Naive thymus-derived CD4-positive, alpha-beta T cell (primary cell): Measurements from ENCODE around the gene RELL1. TPM values are rescaled to one million over a fixed set of nuclear protein-coding genes. Genes with fewer than 3 reads are reported as not detected.

Source experiments
- ATAC-seq: fragments of 150-1000 bp; cut with Tn5 transposase; 2 replicates; pipeline ENCODE4 v1.10.0; 2021; ENCODE audit warnings: mild to moderate bottlenecking, moderate library complexity
- CTCF ChIA-PET: fragments of 350-600 bp; sonication (Branson Sonifier 250); formaldehyde crosslinking; loops from one replicate; lab custom pipeline; 2021; ENCODE audit warnings: antibody characterized with exemption; lab: Charles Lee
- POLR2A ChIA-PET: fragments of 350-600 bp; sonication (Branson Sonifier 250); formaldehyde crosslinking; loops from one replicate; lab custom pipeline; 2021; ENCODE audit warnings: antibody characterized with exemption, inconsistent platforms; lab: Charles Lee
- DNase-seq, 9 donors: peaks; one replicate each; pipeline versions ENCODE4 v3.0.0 to v3.0.0-alpha.2; 2020 to 2022; ENCODE audit warnings: mixed read lengths in 1 of 9
- H3K27ac ChIP-seq: one replicate; pipeline ENCODE4 v1.7.0; 2013; ENCODE audit warnings: mild to moderate bottlenecking, low read depth, low read length, moderate library complexity
- H3K27me3 ChIP-seq, 2 donors: one replicate each; pipeline ENCODE4 v1.7.0; 2013; ENCODE audit warnings: low read length in 2 of 2, mild to moderate bottlenecking in 2 of 2, moderate library complexity in 2 of 2; ENCODE audit not compliant: control insufficient read depth in 2 of 2, insufficient read depth in 2 of 2
- H3K36me3 ChIP-seq, 3 experiments: 1 replicate in 2 of 3; 2 replicates in 1 of 3; pipeline ENCODE4 v1.7.0; 2013; ENCODE audit warnings: low read length in 3 of 3, mild to moderate bottlenecking in 3 of 3, moderate library complexity in 1 of 3; ENCODE audit not compliant: insufficient read depth in 3 of 3, control insufficient read depth in 2 of 3
- H3K4me1 ChIP-seq, 2 donors: one replicate each; pipeline ENCODE4 v1.7.0; 2013; ENCODE audit warnings: low read length in 2 of 2, mild to moderate bottlenecking in 2 of 2, moderate library complexity in 1 of 2; ENCODE audit not compliant: control insufficient read depth in 2 of 2, insufficient read depth in 2 of 2
- H3K4me3 ChIP-seq: 2 replicates; pipeline ENCODE4 v1.7.0; 2013; ENCODE audit warnings: mild to moderate bottlenecking, low read length
- H3K9me3 ChIP-seq, 3 experiments: 1 replicate in 2 of 3; 2 replicates in 1 of 3; pipeline ENCODE4 v1.7.0; 2013; ENCODE audit warnings: low read length in 3 of 3; ENCODE audit not compliant: control insufficient read depth in 2 of 3
- H3K27ac Mint-ChIP-seq, 9 donors: one replicate each; pipeline ENCODE4 v1.8.0; 2020 to 2022; ENCODE audit warnings: mixed read lengths in 9 of 9, mild to moderate bottlenecking in 8 of 9, moderate library complexity in 5 of 9, inconsistent platforms in 2 of 9
- H3K27me3 Mint-ChIP-seq, 5 donors: one replicate each; pipeline ENCODE4 v1.8.0; 2021 to 2022; ENCODE audit warnings: mixed read lengths in 5 of 5, mild to moderate bottlenecking in 1 of 5
- H3K36me3 Mint-ChIP-seq, 5 donors: one replicate each; pipeline ENCODE4 v1.8.0; 2020 to 2022; ENCODE audit warnings: mixed read lengths in 5 of 5, mild to moderate bottlenecking in 3 of 5, inconsistent platforms in 1 of 5
- H3K4me1 Mint-ChIP-seq, 7 donors: one replicate each; pipeline ENCODE4 v1.8.0; 2020 to 2022; ENCODE audit warnings: mixed read lengths in 7 of 7, mild to moderate bottlenecking in 3 of 7, inconsistent platforms in 1 of 7
- H3K4me3 Mint-ChIP-seq, 10 donors: one replicate each; pipeline ENCODE4 v1.8.0; 2020 to 2022; ENCODE audit warnings: mild to moderate bottlenecking in 10 of 10, mixed read lengths in 10 of 10, moderate library complexity in 6 of 10, inconsistent platforms in 2 of 10
- H3K9me3 Mint-ChIP-seq, 11 donors: one replicate each; pipeline ENCODE4 v1.8.0; 2020 to 2022; ENCODE audit warnings: mixed read lengths in 11 of 11, mild to moderate bottlenecking in 4 of 11, inconsistent platforms in 1 of 11, moderate library complexity in 1 of 11
- intact Hi-C, 2 donors: fragments of 100-400 bp; cut with micrococcal nuclease; formaldehyde crosslinking; loops; one replicate each; pipeline ENCODE4 v1.15.1; 2023
- polyA plus RNA-seq, 2 donors: library from polyadenylated mRNA; unstranded; fragments of 300-500 nt; fragmentation: Illumina TruSeq; gene quantifications; one replicate each; pipeline ENCODE4 v1.2.3, GENCODE V29; 2021
- total RNA-seq, 6 experiments: library from RNA in 5 of 6; stranded (reverse) in 5 of 6; gene quantifications; 1 replicate in 5 of 6; 2 replicates in 1 of 6; pipeline ENCODE4 v1.2.3 and lab custom pipeline; 2021 to 2026

Gene RELL1
- total and polyA plus RNA-seq, 7 experiments from 2014 or later = 4.8 to 35.2 (median 27.1) TPM

DNA sequence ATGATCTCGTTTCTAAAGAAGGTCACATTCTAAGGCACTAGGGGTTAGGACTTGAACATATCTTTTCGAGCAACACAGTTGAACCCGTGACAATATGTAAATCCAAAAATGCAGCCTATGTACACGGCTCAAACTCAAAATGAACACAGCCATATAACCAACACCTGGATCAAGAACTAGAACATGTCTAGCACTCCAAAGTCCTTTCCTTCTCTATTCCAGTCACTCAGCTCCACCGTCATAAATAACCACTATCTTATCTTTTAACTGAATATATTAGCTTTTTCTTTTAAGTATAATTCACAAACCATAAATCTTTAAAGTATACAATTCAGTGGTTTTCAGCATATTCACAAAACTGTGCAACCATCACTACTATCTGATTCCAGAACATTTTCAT is 19.4 kb upstream of the RELL1 start:
- Histone ChIP-seq H3K27ac (no peak overlapping the region), H3K4me3 (no peak overlapping the region), H3K27me3 (no peaks in the 10 kb centered on the region), H3K9me3 (no peaks in the 10 kb centered on the region), H3K4me1 (no peaks in the 10 kb centered on the region), H3K36me3 (no peaks in the 10 kb centered on the region)
- H3K27me3 Mint-ChIP-seq = peaks cover 0 to 24% (median 5%) of the 10 kb centered on the region in 5 donors
- no peak for ATAC-seq
- no peaks in the 10 kb centered on the region for H3K36me3 Mint-ChIP-seq
- no peak overlapping the region for H3K4me3 Mint-ChIP-seq
- ChIA-PET CTCF (no interaction called here), POLR2A (no interaction called here)
- no peak overlapping the region for H3K27ac Mint-ChIP-seq
- H3K9me3 Mint-ChIP-seq = no peaks in the 10 kb centered on the region
- H3K4me1 Mint-ChIP-seq = no peaks in the 10 kb centered on the region
- intact Hi-C loops = no loop called here
- DNase-seq = no peak

DNA sequence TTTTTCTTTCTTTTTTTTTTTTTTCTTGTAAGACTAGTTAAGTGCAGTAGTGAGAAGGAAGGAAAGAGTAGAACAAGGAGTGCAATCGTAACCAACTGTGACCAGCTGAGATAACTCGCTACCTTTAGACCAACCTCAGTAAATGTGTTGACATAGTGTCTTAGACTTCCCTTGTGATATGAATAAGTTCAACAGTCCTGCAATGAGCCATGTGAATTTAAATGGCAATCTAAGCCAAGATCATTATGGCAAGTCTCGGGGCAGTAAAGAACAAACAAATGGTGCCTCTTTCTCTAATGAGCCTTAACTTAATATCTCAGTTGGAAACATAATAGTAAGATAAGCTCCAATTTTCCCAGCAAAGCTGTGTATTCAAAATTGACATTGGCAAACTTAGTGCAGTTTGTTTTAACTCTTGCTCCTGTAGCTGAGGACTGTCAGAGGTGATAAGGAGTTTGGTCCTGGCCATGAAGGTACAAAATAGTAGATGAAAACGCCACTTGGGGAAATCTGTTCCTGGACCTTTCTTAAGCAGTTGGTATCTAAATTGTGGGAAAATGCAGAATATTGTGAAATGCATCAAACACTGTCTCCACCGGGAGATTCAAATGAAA is 13.8 kb upstream of the RELL1 start:
- Histone ChIP-seq H3K27ac (no peak overlapping the region), H3K4me1 (no peaks in the 10 kb centered on the region), H3K36me3 (no peaks in the 10 kb centered on the region), H3K9me3 (no peaks in the 10 kb centered on the region), H3K27me3 (no peaks in the 10 kb centered on the region), H3K4me3 (no peak overlapping the region)
- no peak for DNase-seq
- no peak for ATAC-seq
- CTCF ChIA-PET = interaction anchor here (0.5 kb wide), 1 partner anchor 81 kb away, joined by 3 read pairs; no protein-coding TSS in a partner anchor
- POLR2A ChIA-PET = no interaction called here
- Mint-ChIP-seq H3K36me3 (no peaks in the 10 kb centered on the region), H3K4me3 (no peak overlapping the region), H3K27me3 (peaks cover 0 to 30% (median 0%) of the 10 kb centered on the region in 5 donors), H3K27ac (no peak overlapping the region), H3K4me1 (peaks cover 0 to 8% (median 0%) of the 10 kb centered on the region in 7 donors), H3K9me3 (no peaks in the 10 kb centered on the region)
- intact Hi-C loops = no loop called here

- CTCF ChIA-PET = no interaction called here
- Mint-ChIP-seq H3K36me3 (peaks cover 0 to 3% (median 2%) of the 10 kb centered on the region in 5 donors), H3K27ac (no peak overlapping the region), H3K27me3 (peaks cover 0 to 29% (median 0%) of the 10 kb centered on the region in 5 donors), H3K9me3 (peaks cover 0 to 8% (median 3%) of the 10 kb centered on the region in 11 donors), H3K4me3 (no peak overlapping the region), H3K4me1 (peaks cover 0 to 8% (median 0%) of the 10 kb centered on the region in 7 donors)
- H3K27me3 ChIP-seq = no peaks in the 10 kb centered on the region
- H3K9me3 ChIP-seq = no peaks in the 10 kb centered on the region
- intact Hi-C loops = no loop called here
- DNase-seq = no peak
- H3K27ac ChIP-seq = no peak overlapping the region
- no peaks in the 10 kb centered on the region for H3K4me1 ChIP-seq
- H3K36me3 ChIP-seq = no peaks in the 10 kb centered on the region
- no peak for ATAC-seq
- no peak overlapping the region for H3K4me3 ChIP-seq
- POLR2A ChIA-PET = no interaction called here
These were observed 11.4 kb upstream of the RELL1 start for GRCh38 chr4:37697566-37697965.

GRCh38 chr4:37693450-37694190 is 7.4 kb upstream of the RELL1 start:
- no peak overlapping the region for H3K27ac Mint-ChIP-seq
- H3K27ac ChIP-seq = no peak overlapping the region
- H3K4me1 Mint-ChIP-seq = peaks cover 0 to 8% (median 0%) of the 10 kb centered on the region in 7 donors
- no peak for ATAC-seq
- no peaks in the 10 kb centered on the region for H3K4me1 ChIP-seq
- H3K9me3 ChIP-seq = no peaks in the 10 kb centered on the region
- ChIA-PET CTCF (no interaction called here), POLR2A (no interaction called here)
- no peak overlapping the region for H3K4me3 ChIP-seq
- intact Hi-C loops = no loop called here
- H3K27me3 Mint-ChIP-seq = peaks cover 0 to 20% (median 0%) of the 10 kb centered on the region in 5 donors
- no peaks in the 10 kb centered on the region for H3K36me3 ChIP-seq
- no peak overlapping the region for H3K4me3 Mint-ChIP-seq
- H3K9me3 Mint-ChIP-seq = peaks cover 0 to 12% (median 5%) of the 10 kb centered on the region in 11 donors
- H3K27me3 ChIP-seq = no peaks in the 10 kb centered on the region
- no peak for DNase-seq
- peaks cover 0 to 5% (median 4%) of the 10 kb centered on the region in 5 donors for H3K36me3 Mint-ChIP-seq

DNA sequence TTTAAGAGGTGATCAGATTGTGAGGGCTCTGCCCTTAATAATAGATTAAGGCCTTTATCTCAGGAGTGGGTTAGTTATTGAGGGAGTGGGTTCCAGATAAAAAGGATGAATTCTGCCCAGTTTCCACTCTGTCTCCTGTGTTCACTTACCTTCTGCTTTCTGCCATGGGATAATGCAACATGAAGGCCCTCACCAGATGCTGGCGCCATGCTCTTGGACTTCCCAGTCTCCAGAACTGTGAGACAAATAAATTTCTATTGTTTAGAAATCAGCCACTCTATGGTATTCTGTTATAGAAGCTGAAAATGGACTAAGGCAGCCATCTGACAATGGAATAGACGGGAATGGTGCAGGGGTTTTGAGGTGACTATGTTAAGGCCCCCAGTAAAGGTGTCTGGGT is 6.9 kb upstream of the RELL1 start:
- CTCF ChIA-PET = no interaction called here
- Mint-ChIP-seq H3K9me3 (peaks cover 0 to 12% (median 5%) of the 10 kb centered on the region in 11 donors), H3K27me3 (peaks cover 0 to 16% (median 0%) of the 10 kb centered on the region in 5 donors), H3K27ac (peak overlapping the region in 1 of 9 donors; percentile 4), H3K36me3 (peaks cover 0 to 5% (median 4%) of the 10 kb centered on the region in 5 donors), H3K4me3 (no peak overlapping the region), H3K4me1 (peaks cover 0 to 8% (median 0%) of the 10 kb centered on the region in 7 donors)
- POLR2A ChIA-PET = no interaction called here
- H3K36me3 ChIP-seq = no peaks in the 10 kb centered on the region
- H3K4me1 ChIP-seq = no peaks in the 10 kb centered on the region
- intact Hi-C loops = no loop called here
- no peaks in the 10 kb centered on the region for H3K27me3 ChIP-seq
- H3K27ac ChIP-seq = no peak overlapping the region
- H3K4me3 ChIP-seq = no peak overlapping the region
- DNase-seq (no peak), ATAC-seq (no peak)
- H3K9me3 ChIP-seq = no peaks in the 10 kb centered on the region

- Mint-ChIP-seq H3K9me3 (peaks cover 0 to 12% (median 5%) of the 10 kb centered on the region in 11 donors), H3K27me3 (peaks cover 0 to 18% (median 0%) of the 10 kb centered on the region in 5 donors), H3K4me1 (peaks cover 4 to 11% (median 6%) of the 10 kb centered on the region in 7 donors), H3K27ac (no peak overlapping the region), H3K36me3 (peaks cover 0 to 5% (median 4%) of the 10 kb centered on the region in 5 donors), H3K4me3 (no peak overlapping the region)
- peaks cover 0 to under 1% (median 0%) of the 10 kb centered on the region in 3 experiments for H3K36me3 ChIP-seq
- DNase-seq (no peak), ATAC-seq (no peak)
- POLR2A ChIA-PET = no interaction called here
- no peak overlapping the region for H3K4me3 ChIP-seq
- CTCF ChIA-PET = no interaction called here
- no peaks in the 10 kb centered on the region for H3K27me3 ChIP-seq
- H3K9me3 ChIP-seq = no peaks in the 10 kb centered on the region
- H3K27ac ChIP-seq = no peak overlapping the region
- H3K4me1 ChIP-seq = no peaks in the 10 kb centered on the region
- intact Hi-C loops = no loop called here
These were observed 4.8 kb upstream of the RELL1 start for GRCh38 chr4:37690976-37691375.
